Osteoblast (primary cell): ENCODE measurements around the gene UFD1. TPM values are rescaled to one million over a fixed set of nuclear protein-coding genes. Genes with fewer than 3 reads are reported as not detected.

Source experiments
- DNase-seq: peaks from one replicate; pipeline ENCODE4 v3.0.0; 2011; ENCODE audit warnings: low spot score, mixed read lengths; ENCODE audit not compliant: insufficient read length; ENCODE audit errors: missing footprints
- H2AFZ ChIP-seq: 2 replicates; pipeline ENCODE4 v1.6.0; 2011; ENCODE audit warnings: mild to moderate bottlenecking, low read length
- H3K27ac ChIP-seq: 2 replicates; pipeline ENCODE4 v1.5.1; 2011; ENCODE audit warnings: mild to moderate bottlenecking, low read depth, low read length, moderate library complexity
- H3K27me3 ChIP-seq: 2 replicates; pipeline ENCODE4 v1.6.0; 2012; ENCODE audit warnings: mild to moderate bottlenecking, control low read depth, inconsistent platforms, low read length, moderate library complexity; ENCODE audit not compliant: insufficient read depth
- H3K36me3 ChIP-seq: 2 replicates; pipeline ENCODE4 v1.5.1; 2011; ENCODE audit warnings: mild to moderate bottlenecking, low read length, control low read depth, moderate library complexity; ENCODE audit not compliant: insufficient read depth
- H3K4me1 ChIP-seq: 2 replicates; pipeline ENCODE4 v1.5.1; 2011; ENCODE audit warnings: mild to moderate bottlenecking, low read length, control low read depth, moderate library complexity; ENCODE audit not compliant: insufficient read depth
- H3K4me2 ChIP-seq: 2 replicates; pipeline ENCODE4 v1.6.0; 2011; ENCODE audit warnings: mild to moderate bottlenecking, low read length; ENCODE audit not compliant: insufficient read depth
- H3K4me3 ChIP-seq: fragments of 200-600 bp; sonication (generic); 3 replicates; pipeline ENCODE4 v1.5.1; 2012; ENCODE audit warnings: mild to moderate bottlenecking, low read length, inconsistent platforms; ENCODE audit not compliant: insufficient read depth
- H3K79me2 ChIP-seq: 2 replicates; pipeline ENCODE4 v1.6.0; 2012; ENCODE audit warnings: mild to moderate bottlenecking, low read length, control low read depth, inconsistent platforms; ENCODE audit not compliant: insufficient read depth
- H3K9me3 ChIP-seq: 2 replicates; pipeline ENCODE4 v1.5.1; 2011; ENCODE audit warnings: low read depth, low read length, control low read depth
- H4K20me1 ChIP-seq: 2 replicates; pipeline ENCODE4 v1.6.0; 2012; ENCODE audit warnings: mild to moderate bottlenecking, low read length, control low read depth; ENCODE audit not compliant: insufficient read depth
- total RNA-seq: library from RNA; depleted of rRNA; stranded (reverse); fragments of >200 nt; gene quantifications from 2 replicates; pipeline ENCODE4 v1.2.3, GENCODE V29; 2012
- TF ChIP-seq, protein P1 (sequence below): IDR thresholded peaks from 2 replicates; pipeline ENCODE4 v1.5.1; 2011; ENCODE audit warnings: mild to moderate bottlenecking, low read depth, low read length, moderate library complexity; ENCODE audit errors: extremely low read depth

Gene UFD1
- total RNA-seq, 1 donor = 56.8 TPM

DNA sequence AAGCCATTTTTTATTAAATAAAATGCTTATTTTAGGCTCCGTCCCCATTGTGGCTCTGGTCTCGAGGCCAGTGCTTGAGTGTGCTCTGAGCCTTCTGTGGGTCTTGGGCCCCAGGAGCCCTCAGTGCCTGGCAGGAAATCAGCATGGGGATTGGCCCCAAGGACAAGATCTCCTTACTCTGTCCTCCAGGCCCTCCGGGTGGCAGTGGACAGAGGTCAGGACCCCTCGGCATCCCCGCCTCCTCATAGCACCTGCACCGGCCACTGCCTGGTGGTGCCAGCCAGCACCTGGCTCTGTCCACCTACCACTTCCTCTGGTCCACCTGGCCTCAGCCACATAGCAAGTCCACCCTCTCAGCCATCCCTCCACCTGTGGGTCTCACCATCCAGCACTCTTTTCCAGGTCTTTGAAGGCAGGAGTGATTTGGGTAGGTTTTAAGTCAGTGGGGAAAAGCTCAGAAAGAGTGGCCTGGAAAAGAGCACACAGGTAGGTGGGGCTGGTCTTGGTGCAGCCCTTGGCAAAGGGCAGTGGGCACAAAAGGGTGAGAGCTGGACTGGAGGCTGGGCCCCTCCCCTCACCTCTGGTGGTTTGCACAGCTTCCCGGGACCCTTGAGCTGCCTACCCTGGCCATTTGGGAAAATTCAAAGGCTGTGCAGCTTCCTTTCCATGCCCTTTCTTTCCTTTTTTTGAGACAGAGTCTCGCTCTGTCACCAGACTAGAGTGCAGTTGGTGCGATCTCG lies 41.7 kb upstream of the UFD1 start:
- TF ChIP-seq, protein P1, sequence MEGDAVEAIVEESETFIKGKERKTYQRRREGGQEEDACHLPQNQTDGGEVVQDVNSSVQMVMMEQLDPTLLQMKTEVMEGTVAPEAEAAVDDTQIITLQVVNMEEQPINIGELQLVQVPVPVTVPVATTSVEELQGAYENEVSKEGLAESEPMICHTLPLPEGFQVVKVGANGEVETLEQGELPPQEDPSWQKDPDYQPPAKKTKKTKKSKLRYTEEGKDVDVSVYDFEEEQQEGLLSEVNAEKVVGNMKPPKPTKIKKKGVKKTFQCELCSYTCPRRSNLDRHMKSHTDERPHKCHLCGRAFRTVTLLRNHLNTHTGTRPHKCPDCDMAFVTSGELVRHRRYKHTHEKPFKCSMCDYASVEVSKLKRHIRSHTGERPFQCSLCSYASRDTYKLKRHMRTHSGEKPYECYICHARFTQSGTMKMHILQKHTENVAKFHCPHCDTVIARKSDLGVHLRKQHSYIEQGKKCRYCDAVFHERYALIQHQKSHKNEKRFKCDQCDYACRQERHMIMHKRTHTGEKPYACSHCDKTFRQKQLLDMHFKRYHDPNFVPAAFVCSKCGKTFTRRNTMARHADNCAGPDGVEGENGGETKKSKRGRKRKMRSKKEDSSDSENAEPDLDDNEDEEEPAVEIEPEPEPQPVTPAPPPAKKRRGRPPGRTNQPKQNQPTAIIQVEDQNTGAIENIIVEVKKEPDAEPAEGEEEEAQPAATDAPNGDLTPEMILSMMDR = no peak
- no peak overlapping the region for H3K27ac ChIP-seq
- H2AFZ ChIP-seq = no peak overlapping the region
- no peaks in the 10 kb centered on the region for H3K9me3 ChIP-seq
- H3K4me3 ChIP-seq = no peak overlapping the region
- H3K27me3 ChIP-seq = peaks cover 23% of the 10 kb centered on the region
- H3K4me2 ChIP-seq = no peak overlapping the region
- H3K79me2 ChIP-seq = no peaks in the 10 kb centered on the region
- DNase-seq = peak; percentile 69
- no peaks in the 10 kb centered on the region for H3K36me3 ChIP-seq
- H4K20me1 ChIP-seq = no peaks in the 10 kb centered on the region
- no peaks in the 10 kb centered on the region for H3K4me1 ChIP-seq

DNA sequence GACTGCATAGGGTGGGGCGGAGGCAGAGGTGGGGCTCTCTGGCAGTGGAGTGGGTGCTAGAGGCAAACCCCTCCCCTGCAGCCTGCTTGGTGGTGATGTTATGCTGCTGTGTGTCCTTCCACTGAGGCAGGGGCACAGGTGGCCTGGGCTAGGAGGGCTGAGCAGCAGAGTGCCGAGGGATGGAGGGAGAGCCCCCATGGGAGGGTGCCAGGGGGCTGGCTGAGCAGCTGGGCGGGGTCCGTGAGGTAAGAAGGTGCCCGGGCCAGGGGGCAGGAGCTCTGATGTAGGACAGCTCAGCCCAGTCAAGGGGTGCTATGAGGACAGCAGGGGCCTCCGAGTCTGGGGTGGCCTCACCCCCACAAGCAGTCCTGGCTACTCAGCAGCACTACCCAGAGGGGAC lies 41.0 kb upstream of the UFD1 start:
- Histone ChIP-seq H3K9me3 (no peaks in the 10 kb centered on the region), H3K4me3 (no peak overlapping the region), H3K27me3 (peaks cover 18% of the 10 kb centered on the region), H3K4me1 (no peaks in the 10 kb centered on the region), H2AFZ (no peak overlapping the region), H3K79me2 (no peaks in the 10 kb centered on the region), H3K27ac (no peak overlapping the region), H3K36me3 (no peaks in the 10 kb centered on the region), H4K20me1 (no peaks in the 10 kb centered on the region), H3K4me2 (no peak overlapping the region)
- TF ChIP-seq, protein P1 = no peak
- DNase-seq = peak; percentile 41

DNA sequence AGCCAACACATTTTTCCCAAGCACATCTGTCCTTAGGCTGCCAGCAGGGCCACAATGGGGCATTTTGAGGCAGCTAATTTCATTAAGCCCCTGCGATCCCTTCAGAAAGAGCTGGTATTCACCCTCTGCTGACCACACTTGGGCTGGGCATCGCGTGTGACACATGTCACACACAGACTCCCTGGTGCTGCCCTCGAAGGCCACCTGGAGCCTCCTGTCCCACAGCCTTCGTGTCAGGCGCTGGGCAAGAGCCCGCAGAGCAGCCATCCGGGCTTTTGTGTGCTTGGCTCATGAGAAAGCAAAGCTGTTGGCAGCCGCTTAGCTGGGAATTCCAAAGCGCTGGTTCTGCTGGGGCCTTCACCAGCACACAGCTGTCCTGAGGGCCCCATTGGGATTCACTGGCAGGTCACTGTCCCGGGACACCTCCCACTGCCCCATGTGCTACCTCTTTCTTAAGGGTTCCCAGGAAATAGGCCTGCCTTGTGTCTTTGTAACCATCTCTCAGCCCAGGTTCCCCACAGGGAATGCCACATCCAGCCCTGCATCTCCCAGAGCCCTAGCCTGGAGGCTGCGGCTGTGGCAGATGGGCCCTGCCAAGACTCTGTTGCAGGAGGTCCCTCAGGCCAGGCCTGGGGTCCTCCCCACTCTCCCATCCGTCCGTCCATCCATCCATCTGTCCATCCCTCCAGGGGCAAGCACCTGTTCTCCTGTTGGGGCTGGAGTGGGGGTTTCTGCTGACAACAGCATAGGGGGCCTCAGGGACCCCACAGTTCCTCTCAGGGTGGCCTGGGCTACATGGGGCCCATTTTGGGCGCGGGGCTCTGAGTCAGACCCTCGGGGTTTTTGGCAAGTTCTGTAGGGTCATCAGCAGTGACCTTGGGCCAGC lies 40.3 kb upstream of the UFD1 start:
- no peak overlapping the region for H3K27ac ChIP-seq
- H3K36me3 ChIP-seq = no peaks in the 10 kb centered on the region
- H3K79me2 ChIP-seq = no peaks in the 10 kb centered on the region
- H3K4me2 ChIP-seq = no peak overlapping the region
- H3K4me3 ChIP-seq = no peak overlapping the region
- no peaks in the 10 kb centered on the region for H3K4me1 ChIP-seq
- no peaks in the 10 kb centered on the region for H3K9me3 ChIP-seq
- peaks cover 15% of the 10 kb centered on the region for H3K27me3 ChIP-seq
- H2AFZ ChIP-seq = no peak overlapping the region
- no peaks in the 10 kb centered on the region for H4K20me1 ChIP-seq
- peak; percentile 55 for DNase-seq
- TF ChIP-seq, protein P1 = no peak

GRCh38 chr22:19518635-19519034 lies 39.6 kb upstream of the UFD1 start:
- Histone ChIP-seq H3K4me3 (no peak overlapping the region), H3K36me3 (no peaks in the 10 kb centered on the region), H3K27ac (no peak overlapping the region), H4K20me1 (no peaks in the 10 kb centered on the region), H3K4me1 (no peaks in the 10 kb centered on the region), H2AFZ (no peak overlapping the region), H3K27me3 (peaks cover 10% of the 10 kb centered on the region), H3K4me2 (no peak overlapping the region), H3K9me3 (no peaks in the 10 kb centered on the region), H3K79me2 (no peaks in the 10 kb centered on the region)
- TF ChIP-seq, protein P1 = no peak
- DNase-seq = peak; percentile 21
